ENCODE results near the gene CES1.

- no peak for TF ChIP-seq CTCF (IDR thresholded peaks at IDR 0.05)
- no peak for TF ChIP-seq POLR2A (IDR thresholded peaks at IDR 0.05; ENCODE audit: low read depth)
- TF ChIP-seq POLR2AphosphoS5 (IDR thresholded peaks at IDR 0.05): no peak
Observed at GRCh38 chr16:55834049-55834448, 1.2 kb upstream of the CES1 start.

All from esophagus muscularis mucosa (tissue), 3 donors.